ENCODE data around the gene ANKDD1B.
A peak's percentile ranks its signal among the peaks of the same experiment; 100 is the strongest.

ANKDD1B gene

DNA sequence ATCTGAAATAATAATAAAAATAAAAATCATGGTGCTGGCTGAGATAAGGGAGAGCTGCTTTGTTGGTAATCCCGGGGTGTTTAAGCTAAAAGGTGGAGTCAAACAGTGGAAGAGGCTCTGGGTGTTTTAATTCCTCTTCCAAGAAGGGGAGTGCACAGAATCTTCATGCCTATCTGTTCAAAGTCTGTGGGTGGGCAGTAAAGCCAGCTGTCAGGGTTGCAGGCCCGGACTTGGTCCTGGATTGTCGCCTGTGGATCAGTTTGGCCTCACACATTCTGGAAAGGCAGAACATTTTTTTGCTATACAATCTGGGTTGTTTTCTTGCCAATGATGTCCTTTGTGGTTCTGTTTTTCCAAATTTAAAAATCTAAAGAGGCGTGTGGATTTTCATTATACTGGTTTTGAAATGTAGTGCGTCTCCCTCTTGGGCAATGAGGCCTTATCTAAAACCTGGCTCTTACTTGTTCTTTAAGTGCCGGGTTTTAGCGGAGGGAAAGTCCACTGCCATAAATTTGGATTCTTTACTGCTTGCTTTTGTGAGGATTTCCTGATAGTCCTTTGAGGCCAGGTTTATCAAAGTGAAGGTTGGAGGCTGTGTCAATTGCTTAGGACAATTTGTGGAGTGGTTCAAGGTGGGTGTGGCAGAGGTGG lies 5.8 kb downstream of the ANKDD1B start:
- no peak for DNase-seq

- no peak for DNase-seq
Observed at GRCh38 chr5:75617736-75618352, 6.6 kb downstream of the ANKDD1B start.

- DNase-seq, result no peak
Observed at GRCh38 chr5:75620184-75620959, 9.1 kb downstream of the ANKDD1B start.

DNA sequence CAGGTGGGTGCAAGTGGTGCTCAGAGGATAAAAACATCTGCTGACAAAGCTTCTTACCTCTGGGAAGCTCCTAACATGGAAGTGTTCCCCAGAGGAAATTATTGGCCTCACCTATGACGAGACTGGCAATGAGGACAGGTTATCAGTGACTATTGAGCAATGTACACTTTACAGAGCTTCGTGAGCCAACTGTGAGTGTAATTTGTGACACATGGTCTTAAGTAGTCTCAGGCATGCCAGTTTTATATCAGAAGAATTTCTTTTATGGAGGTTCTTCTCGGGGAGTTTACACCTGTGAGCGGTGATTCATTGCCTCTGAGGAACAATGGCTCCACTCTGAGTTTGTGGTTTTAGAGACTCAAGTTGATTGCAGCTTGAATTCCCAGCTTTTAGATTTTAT lies 11.3 kb downstream of the ANKDD1B start:
- DNase-seq, result no peak

DNA sequence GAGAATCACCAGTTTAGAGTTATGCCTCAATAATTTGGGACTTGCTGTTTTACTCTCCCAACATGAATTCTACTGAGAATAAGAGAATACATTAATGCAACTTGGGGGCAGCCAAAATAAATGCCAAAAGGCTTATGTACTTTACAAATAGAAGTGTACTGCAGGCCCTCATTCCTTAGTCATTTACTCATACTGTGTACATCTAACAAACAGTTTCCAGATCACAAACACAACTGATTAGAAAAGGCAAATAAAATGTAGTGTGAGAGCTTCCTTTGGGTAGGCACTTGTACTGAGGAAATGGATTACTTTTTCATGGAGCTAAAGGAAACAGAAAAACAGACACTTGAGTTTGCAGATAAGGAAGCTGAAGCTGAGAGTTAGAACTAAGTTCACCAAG lies 12.6 kb downstream of the ANKDD1B start:
- no peak for DNase-seq

- DNase-seq, result no peak
Observed at GRCh38 chr5:75626959-75627358, 15.7 kb downstream of the ANKDD1B start.

DNA sequence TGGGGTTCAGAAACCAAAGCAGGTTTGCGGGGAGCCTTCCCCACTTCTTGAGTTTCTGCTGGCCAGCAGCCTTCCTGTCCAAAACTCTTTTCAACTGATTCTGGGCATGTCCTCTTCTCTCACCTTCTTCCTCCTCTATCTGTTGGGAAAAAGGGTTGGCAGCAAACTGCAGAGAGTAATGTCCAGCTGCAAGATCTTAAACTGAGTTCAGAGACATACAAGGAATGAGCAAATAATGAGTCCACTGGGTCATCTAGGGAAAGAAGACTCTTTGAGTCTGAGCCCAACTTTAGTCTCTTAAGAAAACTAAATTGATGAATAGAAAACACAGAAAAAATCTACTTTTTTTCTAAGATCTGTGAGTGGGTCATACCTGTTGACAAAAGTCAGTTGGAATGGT lies 16.5 kb downstream of the ANKDD1B start:
- DNase-seq, result no peak

DNA sequence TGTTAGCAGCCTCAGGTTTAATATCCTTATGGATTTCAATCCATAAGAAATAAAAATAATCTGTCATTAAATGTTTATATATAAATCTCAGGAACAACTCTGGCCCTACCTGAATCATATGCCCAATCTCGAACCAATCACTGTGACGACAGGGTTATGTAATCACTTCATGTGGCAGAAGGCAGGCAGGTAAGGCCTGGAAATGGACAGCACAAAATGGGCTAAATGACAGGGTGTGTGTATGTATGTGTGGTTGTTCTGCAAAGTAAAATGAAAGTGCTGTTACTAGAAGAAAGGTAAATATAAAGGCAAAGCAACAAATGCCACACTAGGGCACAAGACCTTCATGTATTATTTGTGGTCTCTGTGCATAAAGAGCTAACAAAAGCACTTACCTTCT lies 19.6 kb downstream of the ANKDD1B start:
- DNase-seq, result no peak

DNA sequence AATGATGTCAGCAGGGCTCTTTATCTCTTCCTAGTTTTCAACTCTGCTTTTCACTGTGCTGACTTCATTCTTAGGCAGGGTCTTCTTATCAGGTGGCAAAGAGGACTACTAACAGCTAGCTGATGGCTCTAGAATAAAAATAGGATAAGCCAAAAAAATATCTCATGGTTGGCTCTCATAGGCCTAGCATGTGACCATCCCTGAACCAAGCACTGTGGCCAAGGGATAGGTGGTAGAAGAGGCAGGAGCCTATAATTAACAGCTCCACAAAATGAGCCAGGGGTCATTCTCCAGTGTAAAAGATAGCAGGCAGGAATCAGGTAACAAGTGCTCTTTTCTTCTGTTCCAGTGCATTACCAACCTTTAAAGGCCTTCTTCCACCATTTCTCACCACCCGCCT lies 21.1 kb downstream of the ANKDD1B start:
- no peak for DNase-seq

DNA sequence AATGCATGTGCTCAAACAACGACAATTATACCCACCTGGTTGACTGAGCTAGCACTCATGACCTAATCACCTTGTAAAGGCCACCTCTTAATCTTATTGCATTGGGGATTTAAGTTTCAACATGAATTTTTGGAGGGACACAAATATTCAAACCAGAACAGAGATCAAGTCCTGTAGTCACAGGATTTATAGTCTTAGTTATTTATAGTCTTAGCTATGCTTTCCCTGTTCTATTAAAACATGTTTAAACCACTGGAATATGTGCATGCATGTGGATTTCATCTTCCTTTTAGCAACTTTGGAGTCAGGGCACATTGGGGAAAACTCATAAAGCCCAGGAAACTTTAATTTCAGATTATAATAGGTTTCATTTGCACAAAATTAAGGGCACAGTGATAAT lies 26.7 kb downstream of the ANKDD1B start:
- no peak for DNase-seq

DNA sequence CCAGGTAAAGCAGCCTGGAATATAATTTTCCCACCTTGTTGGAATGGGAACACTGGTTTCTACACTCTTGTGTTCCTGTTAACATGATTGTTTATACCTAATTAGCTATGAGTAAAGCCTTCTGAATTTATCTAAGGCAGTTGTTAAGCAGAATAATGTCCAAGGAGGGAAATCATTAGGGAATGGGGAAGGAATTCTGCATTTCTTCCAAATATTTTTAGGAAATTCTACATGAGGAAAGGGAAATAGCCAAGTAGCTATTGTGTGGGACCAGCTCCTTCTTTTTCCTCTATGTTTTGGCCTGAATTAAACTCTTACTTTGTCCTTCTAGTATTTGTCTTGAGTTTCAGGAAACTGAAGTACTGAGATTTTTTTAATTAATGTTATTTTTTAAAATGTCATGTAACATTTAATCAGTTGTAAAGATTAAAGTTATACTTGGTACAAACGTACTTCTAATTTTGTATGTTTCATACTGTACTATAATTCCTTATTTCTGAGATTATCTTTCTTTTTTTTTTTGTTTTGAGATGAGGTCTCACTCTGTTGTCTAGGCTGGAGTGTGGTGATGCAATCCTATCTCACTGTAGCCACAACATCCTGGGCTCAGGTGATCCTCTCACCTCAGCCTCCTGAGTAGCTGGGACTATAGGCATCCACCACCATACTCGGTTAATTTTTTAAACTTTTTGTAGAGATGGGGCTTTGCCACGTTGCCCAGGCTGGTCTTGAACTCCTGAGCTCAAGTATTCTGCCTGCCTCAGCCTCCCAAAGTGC lies 28.5 kb downstream of the ANKDD1B start:
- DNase-seq, result no peak

DNA sequence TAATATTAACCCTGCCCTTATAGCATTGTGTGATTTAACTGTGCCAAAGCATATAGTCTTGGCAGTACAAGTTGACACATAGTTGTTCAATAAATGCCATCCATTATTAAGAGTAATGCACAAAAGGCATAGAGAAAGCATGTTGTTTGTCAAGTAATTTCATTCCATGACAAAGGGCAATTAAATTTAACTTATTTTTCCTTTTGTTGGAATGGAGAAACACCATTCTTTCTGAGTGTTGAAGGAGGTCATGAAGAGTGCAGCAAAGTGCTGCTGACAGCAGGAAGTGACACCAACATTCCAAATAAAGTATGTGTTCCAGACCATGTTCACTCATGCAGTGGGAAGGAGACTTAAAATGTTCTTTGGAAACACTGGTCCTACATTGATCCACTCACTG lies 29.1 kb downstream of the ANKDD1B start:
- no peak for DNase-seq

GRCh38 chr5:75640826-75641225 lies 29.6 kb downstream of the ANKDD1B start:
- no peak for DNase-seq

- DNase-seq, result peak in 1 of 5 donors; percentile 32
Observed at GRCh38 chr5:75648712-75649111, 37.5 kb downstream of the ANKDD1B start.

DNA sequence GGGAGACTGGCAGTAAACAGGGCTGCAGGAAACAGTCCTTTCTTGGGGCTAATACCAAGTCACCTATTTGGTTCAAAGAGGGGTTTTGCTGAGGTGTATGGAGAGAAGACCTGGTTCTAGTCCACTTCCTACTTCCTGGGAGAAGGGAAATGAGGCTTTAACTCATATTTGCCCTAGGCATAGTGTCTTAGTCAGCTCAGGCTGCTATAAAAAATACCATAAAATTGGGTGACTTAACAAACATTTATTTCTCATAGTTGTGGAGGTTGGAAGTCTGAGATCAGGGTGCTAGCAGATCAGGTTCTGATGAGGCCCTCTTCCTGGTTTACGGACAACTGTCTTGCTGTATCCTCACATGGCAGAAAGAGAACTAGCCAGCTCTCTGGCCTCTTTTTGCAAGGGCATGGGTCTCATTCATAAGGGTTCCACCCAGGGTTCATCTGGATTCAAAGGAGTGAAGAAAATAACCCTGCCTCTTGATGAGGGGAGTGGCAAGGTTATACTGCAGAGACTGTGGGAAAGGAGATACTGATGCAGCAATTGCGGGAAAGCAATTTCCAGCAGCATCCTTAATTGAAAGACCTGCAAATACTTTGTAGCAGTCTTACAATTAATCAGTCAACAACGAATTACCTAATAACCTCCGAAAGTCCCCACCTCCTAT lies 40.5 kb downstream of the ANKDD1B start:
- no peak for DNase-seq

GRCh38 chr5:75653521-75653920 lies 42.3 kb downstream of the ANKDD1B start:
- no peak for DNase-seq

GRCh38 chr5:75654693-75655295 lies 43.5 kb downstream of the ANKDD1B start:
- no peak for DNase-seq

- no peak for DNase-seq
Observed at GRCh38 chr5:75656311-75657003, 45.2 kb downstream of the ANKDD1B start.

DNA sequence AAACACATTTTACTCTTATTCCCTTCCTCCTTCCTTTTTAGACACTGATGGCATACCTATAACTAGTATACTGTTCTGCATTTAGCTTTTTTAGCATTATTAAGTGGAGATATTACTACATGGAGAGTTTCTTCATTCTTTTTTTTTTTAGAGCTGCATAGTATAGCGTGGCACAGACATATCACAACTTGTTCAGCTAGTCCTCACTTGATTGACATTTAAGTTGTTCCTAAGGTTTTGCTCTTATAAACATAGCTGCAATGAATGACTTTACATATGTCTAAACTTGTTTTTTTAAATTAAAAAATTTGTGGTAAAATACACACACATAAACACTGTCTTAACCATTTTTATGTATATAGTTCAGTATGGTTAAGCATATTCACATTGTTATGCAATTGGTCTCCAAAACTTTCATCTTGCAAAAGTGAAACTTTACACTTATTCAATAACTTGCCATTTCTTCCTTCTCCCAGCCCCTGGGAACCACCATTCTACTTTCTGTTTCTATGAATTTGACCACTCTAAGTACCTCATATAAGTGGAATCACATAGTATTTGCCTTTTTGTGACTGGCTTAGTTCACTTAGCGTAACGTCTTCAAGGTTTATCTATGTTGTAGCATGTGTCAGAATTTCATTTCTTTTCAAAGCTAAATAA lies 48.7 kb downstream of the ANKDD1B start:
- DNase-seq, result no peak

DNA sequence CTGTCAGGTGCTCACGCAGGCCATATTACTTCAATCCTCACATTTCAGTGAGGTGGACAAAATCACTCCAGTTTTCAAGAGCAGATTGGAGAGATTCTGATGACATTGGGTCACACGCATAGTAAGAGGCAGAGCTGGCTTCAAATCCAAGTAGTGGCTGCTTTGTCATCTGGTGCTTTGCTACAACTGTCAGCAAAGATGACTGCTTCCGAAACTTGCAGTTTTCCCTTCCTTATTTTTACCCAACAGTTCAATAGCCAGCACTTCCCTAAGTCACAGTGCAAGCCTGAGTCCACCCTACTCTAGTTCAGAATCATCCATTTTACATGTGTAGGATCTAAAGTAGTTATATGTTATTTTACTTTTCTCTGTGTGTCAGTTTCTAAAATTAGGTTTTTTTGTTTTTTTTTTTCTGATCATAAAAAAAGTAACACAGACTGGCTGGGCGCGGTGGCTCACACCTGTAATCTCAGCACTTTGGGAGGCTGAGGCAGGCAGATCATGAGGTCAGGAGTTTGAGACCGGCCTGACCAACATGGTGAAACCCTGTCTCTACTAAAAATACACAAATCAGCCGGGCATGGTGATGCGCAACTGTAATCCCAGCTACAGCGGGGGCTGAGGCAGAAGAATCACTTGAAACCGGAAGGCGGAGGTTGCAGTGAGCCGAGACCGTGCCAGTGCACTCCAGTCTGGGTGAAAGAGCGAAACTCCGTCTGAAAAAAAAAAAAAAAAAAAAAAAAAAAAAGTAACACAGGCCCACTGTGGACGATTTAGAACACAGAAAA lies 49.6 kb downstream of the ANKDD1B start:
- no peak for DNase-seq

Measured in T-helper 1 cell (primary cell).